ENCODE results near the gene AGPAT3. TPM values are rescaled to one million over a fixed set of nuclear protein-coding genes. Genes with fewer than 3 reads are reported as not detected.

Gene AGPAT3
- total RNA-seq, 1 donor = 47.4 TPM

- Histone ChIP-seq H3K27ac (ENCODE audit: low read depth, low read length) (no peak overlapping the region), H3K4me3 (ENCODE audit: insufficient read depth, low read length) (no peak overlapping the region), H3K79me2 (ENCODE audit: insufficient read depth, low read length) (peaks cover 56% of the 10 kb centered on the region), H3K4me1 (ENCODE audit: insufficient read depth, low read length) (no peaks in the 10 kb centered on the region), H3K36me3 (ENCODE audit: insufficient read depth, low read length) (peaks cover 2% of the 10 kb centered on the region), H4K20me1 (ENCODE audit: insufficient read depth, low read length) (peaks cover 34% of the 10 kb centered on the region), H2AFZ (ENCODE audit: low read length) (no peak overlapping the region), H3K4me2 (ENCODE audit: insufficient read depth, low read length) (no peak overlapping the region), H3K9me3 (ENCODE audit: low read depth, low read length) (no peaks in the 10 kb centered on the region), H3K27me3 (ENCODE audit: insufficient read depth, low read length) (no peaks in the 10 kb centered on the region)
- TF ChIP-seq CTCF (IDR thresholded peaks at IDR 0.05; ENCODE audit: extremely low read depth, low read depth, low read length) = no peak
- DNase-seq (ENCODE audit: insufficient read length, low spot score, missing footprints) = peak; percentile 23
These were observed 35.0 kb downstream of the AGPAT3 start for GRCh38 chr21:43900078-43900385.

GRCh38 chr21:43900690-43901089 is 35.7 kb downstream of the AGPAT3 start:
- Histone ChIP-seq H2AFZ (ENCODE audit: low read length) (no peak overlapping the region), H3K27me3 (ENCODE audit: insufficient read depth, low read length) (no peaks in the 10 kb centered on the region), H3K9me3 (ENCODE audit: low read depth, low read length) (no peaks in the 10 kb centered on the region), H3K4me3 (ENCODE audit: insufficient read depth, low read length) (no peak overlapping the region), H3K27ac (ENCODE audit: low read depth, low read length) (no peak overlapping the region), H3K36me3 (ENCODE audit: insufficient read depth, low read length) (peaks cover 2% of the 10 kb centered on the region), H3K4me1 (ENCODE audit: insufficient read depth, low read length) (no peaks in the 10 kb centered on the region), H4K20me1 (ENCODE audit: insufficient read depth, low read length) (peaks cover 36% of the 10 kb centered on the region), H3K79me2 (ENCODE audit: insufficient read depth, low read length) (peaks cover 56% of the 10 kb centered on the region), H3K4me2 (ENCODE audit: insufficient read depth, low read length) (no peak overlapping the region)
- no peak for DNase-seq (ENCODE audit: insufficient read length, low spot score, missing footprints)
- TF ChIP-seq CTCF (IDR thresholded peaks at IDR 0.05; ENCODE audit: extremely low read depth, low read depth, low read length) = no peak

- H3K36me3 ChIP-seq (ENCODE audit: insufficient read depth, low read length) = peaks cover 2% of the 10 kb centered on the region
- H3K27me3 ChIP-seq (ENCODE audit: insufficient read depth, low read length) = no peaks in the 10 kb centered on the region
- H3K4me1 ChIP-seq (ENCODE audit: insufficient read depth, low read length) = no peaks in the 10 kb centered on the region
- no peak overlapping the region for H2AFZ ChIP-seq (ENCODE audit: low read length)
- H3K4me3 ChIP-seq (ENCODE audit: insufficient read depth, low read length) = no peak overlapping the region
- H3K27ac ChIP-seq (ENCODE audit: low read depth, low read length) = no peak overlapping the region
- no peaks in the 10 kb centered on the region for H3K9me3 ChIP-seq (ENCODE audit: low read depth, low read length)
- peaks cover 54% of the 10 kb centered on the region for H3K79me2 ChIP-seq (ENCODE audit: insufficient read depth, low read length)
- no peak overlapping the region for H3K4me2 ChIP-seq (ENCODE audit: insufficient read depth, low read length)
- peaks cover 42% of the 10 kb centered on the region for H4K20me1 ChIP-seq (ENCODE audit: insufficient read depth, low read length)
- TF ChIP-seq CTCF (IDR thresholded peaks at IDR 0.05; ENCODE audit: extremely low read depth, low read depth, low read length) = no peak
- DNase-seq (ENCODE audit: insufficient read length, low spot score, missing footprints) = peak; percentile 44
These were observed 37.4 kb downstream of the AGPAT3 start for GRCh38 chr21:43902441-43902840.

GRCh38 chr21:43903451-43904091 is 38.5 kb downstream of the AGPAT3 start:
- Histone ChIP-seq H3K27me3 (ENCODE audit: insufficient read depth, low read length) (no peaks in the 10 kb centered on the region), H3K4me3 (ENCODE audit: insufficient read depth, low read length) (no peak overlapping the region), H3K9me3 (ENCODE audit: low read depth, low read length) (no peaks in the 10 kb centered on the region), H3K4me2 (ENCODE audit: insufficient read depth, low read length) (no peak overlapping the region), H4K20me1 (ENCODE audit: insufficient read depth, low read length) (peaks cover 48% of the 10 kb centered on the region), H3K79me2 (ENCODE audit: insufficient read depth, low read length) (peaks cover 54% of the 10 kb centered on the region), H3K36me3 (ENCODE audit: insufficient read depth, low read length) (peaks cover 2% of the 10 kb centered on the region), H3K4me1 (ENCODE audit: insufficient read depth, low read length) (no peaks in the 10 kb centered on the region), H2AFZ (ENCODE audit: low read length) (no peak overlapping the region), H3K27ac (ENCODE audit: low read depth, low read length) (no peak overlapping the region)
- no peak for TF ChIP-seq CTCF (IDR thresholded peaks at IDR 0.05; ENCODE audit: extremely low read depth, low read depth, low read length)
- peak; percentile 36 for DNase-seq (ENCODE audit: insufficient read length, low spot score, missing footprints)

Data from osteoblast (primary cell).